ENCODE data around the gene LMBRD1. TPM values are rescaled to one million over a fixed set of nuclear protein-coding genes. Genes with fewer than 3 reads are reported as not detected.

Gene LMBRD1
- total RNA-seq, 1 experiment from 2014 or later, result 17.0 TPM

DNA sequence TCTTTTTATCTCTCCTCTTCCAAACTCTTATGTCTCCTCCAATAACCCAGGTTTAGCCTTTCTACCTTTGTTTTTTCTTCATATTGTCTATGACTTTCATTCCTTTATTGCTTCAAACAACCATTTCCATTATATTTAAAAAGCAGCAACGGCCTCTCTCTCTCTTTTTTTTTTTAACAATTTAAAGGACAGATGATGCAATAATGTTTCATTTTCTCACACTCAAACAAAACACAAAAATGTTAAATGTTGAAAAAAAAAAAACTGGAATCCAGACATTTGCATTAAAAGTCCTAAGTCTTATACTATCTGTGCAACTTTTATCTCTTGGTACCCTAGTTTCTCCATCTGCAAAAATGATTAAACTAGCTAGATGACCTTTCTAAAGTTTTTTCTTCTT lies 105.8 kb downstream of the LMBRD1 start:
- H3K27me3 Mint-ChIP-seq (ENCODE audit: low read depth), result no peaks in the 10 kb centered on the region
- no peak overlapping the region for H2AK5ac ChIP-seq (ENCODE audit: insufficient read length, low read length)
- H3K9me3 ChIP-seq (ENCODE audit: control insufficient read depth, low read depth, low read length), result no peaks in the 10 kb centered on the region
- H3K36me3 Mint-ChIP-seq (ENCODE audit: insufficient read depth in 1 of 3, low read depth in 3 of 3), result no peaks in the 10 kb centered on the region
- TF ChIP-seq, protein P1, sequence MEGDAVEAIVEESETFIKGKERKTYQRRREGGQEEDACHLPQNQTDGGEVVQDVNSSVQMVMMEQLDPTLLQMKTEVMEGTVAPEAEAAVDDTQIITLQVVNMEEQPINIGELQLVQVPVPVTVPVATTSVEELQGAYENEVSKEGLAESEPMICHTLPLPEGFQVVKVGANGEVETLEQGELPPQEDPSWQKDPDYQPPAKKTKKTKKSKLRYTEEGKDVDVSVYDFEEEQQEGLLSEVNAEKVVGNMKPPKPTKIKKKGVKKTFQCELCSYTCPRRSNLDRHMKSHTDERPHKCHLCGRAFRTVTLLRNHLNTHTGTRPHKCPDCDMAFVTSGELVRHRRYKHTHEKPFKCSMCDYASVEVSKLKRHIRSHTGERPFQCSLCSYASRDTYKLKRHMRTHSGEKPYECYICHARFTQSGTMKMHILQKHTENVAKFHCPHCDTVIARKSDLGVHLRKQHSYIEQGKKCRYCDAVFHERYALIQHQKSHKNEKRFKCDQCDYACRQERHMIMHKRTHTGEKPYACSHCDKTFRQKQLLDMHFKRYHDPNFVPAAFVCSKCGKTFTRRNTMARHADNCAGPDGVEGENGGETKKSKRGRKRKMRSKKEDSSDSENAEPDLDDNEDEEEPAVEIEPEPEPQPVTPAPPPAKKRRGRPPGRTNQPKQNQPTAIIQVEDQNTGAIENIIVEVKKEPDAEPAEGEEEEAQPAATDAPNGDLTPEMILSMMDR (conservative IDR thresholded peaks at IDR 0.05), result no peak
- H3K56ac ChIP-seq (ENCODE audit: insufficient read length, low read depth, low read length), result no peak overlapping the region
- no peak overlapping the region for H3K27ac ChIP-seq (ENCODE audit: insufficient read length, low read depth, low read length)
- H3K14ac ChIP-seq (ENCODE audit: insufficient read depth, low read length), result no peak overlapping the region
- no peak overlapping the region for H2BK12ac ChIP-seq (ENCODE audit: insufficient read length, low read depth, low read length)
- no peak overlapping the region for H4K8ac ChIP-seq (replicated peaks; ENCODE audit: insufficient read length, low read depth, low read length)
- H3K9me3 Mint-ChIP-seq, result no peaks in the 10 kb centered on the region
- no CpG with 5 or more reads among the region's 1 CpG for WGBS (ENCODE audit: extremely low coverage, insufficient read length, low lambda C conversion rate)
- H3K4me1 Mint-ChIP-seq, result no peaks in the 10 kb centered on the region
- H4K91ac ChIP-seq (ENCODE audit: insufficient read length, low read depth, low read length), result no peak overlapping the region
- no peak overlapping the region for H3K4me2 ChIP-seq (ENCODE audit: insufficient read depth, insufficient read length, low read length)
- H3K79me1 ChIP-seq (ENCODE audit: insufficient read depth, low read depth, low read length, poor library complexity, severe bottlenecking), result no peaks in the 10 kb centered on the region
- no peak overlapping the region for H2BK5ac ChIP-seq (ENCODE audit: insufficient read length, low read length)
- H2BK20ac ChIP-seq (ENCODE audit: low read depth, low read length, poor library complexity, severe bottlenecking), result no peak overlapping the region
- no peaks in the 10 kb centered on the region for H3K4me1 ChIP-seq (ENCODE audit: insufficient read depth, low read length)
- H3K4ac ChIP-seq (ENCODE audit: low read depth, low read length), result no peak overlapping the region
- H3K23me2 ChIP-seq (ENCODE audit: insufficient read length, low read depth, low read length, poor library complexity, severe bottlenecking), result no peaks in the 10 kb centered on the region
- H2AFZ ChIP-seq (ENCODE audit: low read length), result no peak overlapping the region
- no peak overlapping the region for H2BK120ac ChIP-seq (ENCODE audit: low read depth, low read length, poor library complexity, severe bottlenecking)
- H3K27ac Mint-ChIP-seq, result no peak overlapping the region; a peak in 1 of 7 replicates
- no peak overlapping the region for H4K5ac ChIP-seq (ENCODE audit: insufficient read length, low read depth, low read length)
- DNase-seq, result no peak
- no peaks in the 10 kb centered on the region for H4K20me1 ChIP-seq (ENCODE audit: control insufficient read depth, insufficient read depth, insufficient read length)
- H3K18ac ChIP-seq (ENCODE audit: insufficient read length, low read depth, low read length), result no peak overlapping the region
- H3K27me3 ChIP-seq (ENCODE audit: insufficient read depth, low read length), result no peaks in the 10 kb centered on the region
- no peaks in the 10 kb centered on the region for H3K79me2 ChIP-seq (ENCODE audit: insufficient read depth, low read length)
- H3K23ac ChIP-seq (ENCODE audit: insufficient read length, low read depth, low read length), result no peak overlapping the region
- no peak overlapping the region for H3K4me3 Mint-ChIP-seq
- H3K9ac ChIP-seq (ENCODE audit: extremely low read depth, insufficient read length, low read length), result no peak overlapping the region
- no peak overlapping the region for H3T11ph ChIP-seq (ENCODE audit: low read length)
- no peak overlapping the region for H2BK15ac ChIP-seq (ENCODE audit: low read depth, low read length)

Measured in H9 (cell line).